Activated gamma-delta T cell treated with anti-CD3 and anti-CD28 coated beads, Interleukin-2, amount 50 U/mL, for 16 hours (primary cell): ENCODE data around the gene IGSF9B.

ENCODE experiments used
- DNase-seq: peaks from one replicate; pipeline ENCODE4 v3.0.0-alpha.2; 2020; ENCODE audit warnings: low read depth

The IGSF9B gene

DNA sequence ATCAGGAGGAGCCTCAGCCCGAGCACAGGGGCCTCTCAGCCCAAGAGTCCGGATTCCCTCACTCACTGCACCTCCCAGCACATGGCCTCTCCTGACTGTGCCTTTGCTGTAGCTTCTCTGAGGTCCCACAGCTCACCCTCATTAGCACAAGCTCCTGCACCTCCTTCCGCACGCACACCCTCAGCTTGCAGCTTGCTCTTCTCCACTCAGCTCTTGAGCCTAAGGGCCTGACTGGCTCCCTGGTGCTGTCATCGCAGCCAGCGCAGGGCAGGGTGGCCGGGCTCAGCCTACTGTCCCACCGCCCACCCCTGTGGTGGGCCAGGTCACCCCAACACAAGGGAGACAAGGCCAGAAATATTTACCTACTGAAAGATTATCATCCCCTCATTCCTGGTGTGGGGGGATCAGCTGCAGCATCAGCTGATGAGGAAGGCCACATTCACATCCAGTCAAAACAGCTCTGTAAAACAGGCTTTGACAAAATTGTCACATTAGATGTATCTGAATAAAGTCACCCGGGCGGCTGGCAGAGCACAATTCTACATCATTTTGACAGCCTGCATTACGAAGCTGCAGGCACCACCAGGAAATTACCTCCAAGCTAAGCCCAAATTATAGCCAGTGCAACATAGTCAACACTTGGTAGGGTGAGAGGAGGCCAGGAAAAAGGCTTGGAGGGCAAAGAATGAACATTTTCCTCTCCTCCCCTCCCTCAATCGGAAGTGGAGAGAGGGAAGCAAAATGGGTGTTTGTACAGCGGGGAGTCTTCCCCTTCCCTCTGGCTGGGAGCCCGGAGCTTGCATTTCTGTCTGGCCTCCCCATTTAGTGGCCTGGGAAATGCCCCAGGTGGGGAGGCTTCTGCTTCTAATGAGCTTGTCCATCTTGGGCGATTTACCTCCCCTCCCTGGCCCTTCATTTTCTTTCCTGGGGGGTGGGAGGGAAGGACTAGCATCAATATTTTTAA is 29.5 kb upstream of the IGSF9B start:
- DNase-seq: no peak

DNA sequence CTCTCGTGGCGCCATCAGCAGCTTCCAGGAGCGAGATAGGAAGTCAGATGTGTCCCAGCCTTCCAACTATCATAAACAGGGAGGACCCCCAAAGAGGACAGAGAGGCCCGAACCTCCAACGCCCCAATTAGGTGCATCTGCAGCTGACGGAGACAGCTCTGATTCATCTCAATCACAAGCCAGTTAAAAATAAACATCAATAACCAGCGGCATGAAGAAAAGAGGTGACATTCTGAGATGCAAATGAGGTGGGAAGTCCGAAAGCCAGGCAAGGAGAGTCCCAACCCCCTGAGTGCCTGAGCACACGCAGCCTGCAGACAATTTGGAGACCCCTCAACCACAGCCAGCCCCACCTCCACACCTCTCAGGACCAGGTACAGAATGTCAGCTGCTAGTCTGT is 28.1 kb upstream of the IGSF9B start:
- DNase-seq: no peak

DNA sequence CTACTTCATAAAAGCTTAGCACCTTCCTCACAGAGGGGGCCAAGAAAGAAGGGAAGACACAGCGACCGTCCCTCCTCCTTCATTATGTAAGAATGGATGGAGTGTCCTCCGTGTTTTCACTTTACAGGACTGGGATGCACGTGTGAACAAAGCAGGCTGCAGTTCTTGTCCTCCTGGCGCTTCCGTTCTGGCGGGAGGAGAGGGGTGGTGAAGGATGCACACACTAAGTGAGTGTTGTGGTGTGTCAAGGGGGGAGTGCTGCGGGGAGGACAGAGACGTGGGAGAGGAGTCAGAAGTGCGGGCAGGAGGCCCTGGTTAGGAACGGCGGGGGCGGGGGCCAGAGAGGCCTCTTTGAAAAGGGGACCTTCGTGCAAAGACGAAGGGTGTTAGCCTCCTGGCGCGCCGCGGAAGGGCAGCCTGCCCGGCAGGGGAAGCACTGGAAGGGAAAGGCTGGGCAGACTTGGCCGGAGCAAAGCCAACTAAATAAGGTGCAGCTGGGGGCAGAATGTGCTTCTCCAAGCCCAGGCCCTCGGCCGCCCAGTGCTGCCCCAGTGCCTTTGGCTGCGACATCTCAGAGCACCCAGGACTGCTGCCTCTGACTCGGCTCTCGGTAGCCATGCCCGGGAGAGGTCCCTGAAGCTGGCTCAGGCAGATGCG is 27.0 kb upstream of the IGSF9B start:
- DNase-seq: no peak

DNA sequence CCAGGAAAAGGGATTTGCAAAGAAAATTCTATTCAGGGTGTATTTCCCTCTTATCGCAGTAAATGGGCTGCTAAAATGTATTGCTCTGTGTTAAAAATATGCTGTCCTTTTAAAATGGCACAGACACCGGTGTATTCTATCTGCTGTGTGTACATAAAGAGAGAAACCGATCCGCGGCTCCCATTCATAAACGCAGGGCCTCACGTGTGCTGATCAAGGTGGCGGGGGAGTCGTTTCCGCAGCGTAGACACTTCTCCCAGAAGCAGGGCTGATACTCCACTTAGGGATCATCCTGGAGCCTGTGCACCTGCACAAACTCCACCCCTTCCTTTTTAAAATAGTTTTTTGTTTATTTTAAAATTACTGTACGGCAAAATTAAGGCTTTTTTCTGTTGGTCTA is 26.1 kb upstream of the IGSF9B start:
- no peak for DNase-seq

DNA sequence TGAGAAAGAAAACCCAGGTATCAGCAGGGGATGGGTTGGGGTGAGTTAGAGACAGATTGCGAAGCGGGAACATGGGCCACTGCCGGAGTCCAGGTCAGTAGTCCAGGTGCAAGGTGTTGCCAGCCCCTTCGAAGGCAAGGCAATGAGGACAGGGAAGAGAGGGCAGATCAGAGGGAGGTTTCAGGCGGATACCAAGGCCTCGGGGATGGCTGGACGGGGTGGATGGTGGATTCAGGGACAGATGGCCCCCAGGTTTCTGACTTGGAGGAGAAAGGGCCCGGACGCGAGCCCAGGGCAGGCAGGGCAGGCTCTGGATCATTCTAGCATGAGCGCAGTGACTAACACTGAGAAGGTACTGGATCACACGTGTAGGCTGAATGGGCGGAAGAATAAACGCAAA is 25.4 kb upstream of the IGSF9B start:
- DNase-seq: no peak

DNA sequence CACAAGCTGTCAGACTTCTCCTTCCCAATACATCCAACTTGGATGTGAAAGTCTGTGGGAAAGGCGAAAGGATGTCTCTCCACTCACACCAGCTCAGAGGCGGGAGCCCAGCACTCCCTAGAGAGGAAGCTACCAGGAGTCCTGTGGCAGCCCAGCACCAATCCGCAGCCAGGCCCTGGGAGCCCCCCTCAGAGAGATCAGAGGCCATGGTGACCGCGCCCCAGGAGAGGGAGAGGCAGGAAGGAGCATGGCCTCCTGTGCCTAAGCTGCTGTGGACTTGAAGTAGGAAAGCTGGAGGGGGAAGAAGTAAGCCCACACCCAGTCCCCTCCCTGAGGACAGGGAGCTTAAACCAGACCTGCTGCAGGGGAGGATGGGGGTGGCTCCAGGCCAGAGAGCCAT is 24.4 kb upstream of the IGSF9B start:
- DNase-seq: no peak

DNA sequence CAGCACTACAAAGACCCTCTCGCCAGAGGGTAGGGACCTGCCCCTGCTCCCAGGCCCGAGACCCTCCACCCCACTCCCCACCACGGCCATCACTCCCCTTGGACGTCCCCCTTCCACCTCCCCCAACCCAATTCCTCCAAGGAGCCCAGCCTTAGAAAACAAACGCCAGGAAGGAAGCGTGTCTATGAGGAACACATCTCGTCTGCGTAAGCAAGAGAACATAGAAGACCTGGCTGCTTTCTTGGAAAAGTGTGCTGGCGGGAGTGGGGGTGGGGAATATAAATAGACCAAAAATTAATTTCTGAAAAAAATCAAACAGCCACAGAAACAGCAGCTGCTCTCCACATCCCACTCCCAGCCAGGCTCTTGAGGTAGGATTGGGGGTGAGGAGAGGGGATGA is 23.9 kb upstream of the IGSF9B start:
- DNase-seq: no peak

DNA sequence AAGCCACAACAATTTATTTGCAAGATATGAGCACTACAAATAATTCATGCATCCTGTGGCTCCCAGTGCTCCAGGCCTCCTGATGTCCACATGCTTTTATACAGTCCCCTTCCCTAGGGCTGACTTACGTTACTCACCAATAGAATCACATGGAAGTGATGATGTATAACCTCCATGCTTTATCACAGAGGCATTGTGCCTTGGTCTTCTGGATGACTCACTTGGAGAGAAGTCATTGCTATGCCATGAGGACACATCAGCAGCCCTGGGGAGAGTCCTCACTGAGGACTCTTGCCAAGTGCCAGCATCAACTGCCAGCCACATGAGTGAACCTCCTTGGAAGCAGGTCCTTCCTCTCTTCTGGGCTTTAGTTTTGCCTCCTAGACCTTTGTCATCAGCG is 22.0 kb upstream of the IGSF9B start:
- DNase-seq: no peak

DNA sequence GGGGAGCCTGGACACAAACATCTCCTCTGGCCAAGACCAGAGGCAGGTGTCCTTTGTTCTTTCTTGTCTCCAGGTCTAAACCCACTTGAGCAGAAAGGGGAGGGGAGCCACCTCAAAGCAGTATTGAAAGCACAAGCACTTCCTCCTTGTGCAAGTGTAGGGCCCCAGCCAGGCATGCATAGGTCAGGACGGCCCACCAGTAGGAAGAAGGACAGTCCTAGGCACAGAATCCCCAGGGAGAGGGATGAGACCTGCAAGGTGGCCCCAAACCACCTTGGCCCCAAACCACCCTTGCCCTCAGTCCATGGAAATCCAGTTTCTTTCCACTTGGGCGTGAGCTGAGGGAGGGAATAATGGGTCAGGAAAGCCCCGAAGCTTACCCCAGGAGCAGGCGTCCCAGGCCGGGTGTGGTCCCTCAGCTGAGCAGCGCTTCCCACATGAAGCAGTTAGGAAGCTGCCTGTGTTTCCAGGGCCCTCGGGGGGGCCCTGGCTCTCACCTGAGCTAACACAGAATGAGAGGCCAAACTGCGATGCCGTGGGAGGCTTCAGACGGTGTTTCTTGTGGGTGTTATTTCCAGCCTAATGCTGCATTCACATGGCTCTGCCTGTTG is 20.4 kb upstream of the IGSF9B start:
- DNase-seq: no peak

DNA sequence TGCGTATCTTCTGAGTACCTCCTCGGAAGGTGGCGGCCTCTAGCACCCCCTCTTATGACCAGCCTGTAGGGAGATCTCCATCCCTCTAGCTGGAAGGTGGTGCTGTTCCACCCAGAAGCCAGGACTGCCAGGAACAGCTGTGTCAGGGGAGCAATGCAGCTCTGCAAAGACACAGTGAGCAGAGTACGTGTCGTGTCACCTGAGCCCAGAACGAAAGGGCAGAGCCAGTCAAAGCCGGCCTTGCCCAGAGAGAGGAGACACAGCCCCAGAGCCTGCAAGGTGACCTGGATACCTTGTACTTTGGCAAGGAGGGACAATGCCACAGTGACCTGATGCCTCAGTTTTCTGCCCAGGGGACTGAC is 18.7 kb upstream of the IGSF9B start:
- DNase-seq: no peak

DNA sequence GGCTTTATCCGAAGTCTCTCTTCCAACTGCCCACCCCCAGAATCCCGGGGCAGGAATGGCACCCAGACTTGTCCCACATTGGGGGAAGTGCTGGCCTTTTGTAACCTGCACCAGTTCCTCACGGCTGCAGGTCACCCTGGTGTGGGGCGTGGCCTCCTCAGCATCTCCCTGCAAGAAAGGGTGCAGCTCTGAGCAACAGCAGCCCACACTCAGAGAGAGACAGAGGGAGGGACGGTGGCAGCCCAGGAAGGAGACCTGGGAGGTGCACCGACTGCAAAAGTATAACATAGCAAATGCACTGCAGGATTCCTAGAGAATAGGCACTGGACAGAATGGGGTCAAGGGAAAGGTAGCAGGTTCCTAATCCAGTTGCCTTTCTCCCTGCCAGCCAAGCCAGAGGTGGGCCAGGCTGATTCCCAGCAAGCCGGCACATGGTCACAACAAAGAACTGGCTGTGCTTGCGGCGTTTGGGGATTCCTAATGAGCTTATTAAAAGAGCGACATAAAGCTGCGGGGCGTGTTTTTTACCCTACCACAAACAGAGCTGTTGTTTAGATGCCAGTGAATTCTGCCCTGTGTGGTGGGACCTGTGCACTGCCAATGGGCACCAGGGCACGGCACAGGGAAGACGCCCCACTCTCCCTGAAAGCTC is 18.2 kb upstream of the IGSF9B start:
- DNase-seq: no peak

DNA sequence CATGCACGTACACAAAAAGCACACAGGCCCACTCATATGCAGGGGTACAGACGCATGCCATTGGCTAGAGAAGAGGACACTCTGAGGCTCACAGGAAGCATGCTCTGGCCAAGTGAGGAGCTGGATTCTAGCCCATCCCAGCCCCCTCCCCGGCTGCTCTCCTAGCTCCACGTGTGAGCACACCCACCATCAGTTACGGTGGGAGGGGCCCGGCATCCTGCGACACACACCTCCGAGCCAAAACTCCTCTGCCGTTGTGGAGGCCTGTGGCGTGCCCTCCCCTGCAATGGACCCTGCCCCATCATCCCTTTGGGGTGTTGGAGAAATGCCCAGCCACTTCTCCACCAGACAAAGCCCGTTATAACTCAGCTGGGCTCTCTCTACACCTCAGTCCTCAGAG is 15.1 kb upstream of the IGSF9B start:
- DNase-seq: no peak

DNA sequence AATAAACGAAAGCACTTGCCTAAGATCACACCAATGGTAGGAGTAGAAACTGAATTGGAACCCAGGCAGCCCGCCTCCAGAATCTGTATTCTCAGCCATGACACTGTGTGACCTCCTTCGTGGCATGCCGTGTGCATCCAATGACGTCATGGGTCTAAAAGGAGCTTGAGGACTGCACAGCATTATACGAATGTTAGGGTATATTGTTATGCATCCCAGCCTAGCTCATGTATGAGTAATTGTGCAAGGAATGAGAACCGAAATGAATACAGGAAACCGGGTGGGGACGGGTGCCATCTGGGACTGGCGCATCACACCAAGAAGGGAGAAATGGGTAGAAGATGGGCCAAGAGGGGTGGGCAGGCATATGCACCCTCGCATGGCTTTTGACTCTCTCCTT is 12.3 kb upstream of the IGSF9B start:
- no peak for DNase-seq

DNA sequence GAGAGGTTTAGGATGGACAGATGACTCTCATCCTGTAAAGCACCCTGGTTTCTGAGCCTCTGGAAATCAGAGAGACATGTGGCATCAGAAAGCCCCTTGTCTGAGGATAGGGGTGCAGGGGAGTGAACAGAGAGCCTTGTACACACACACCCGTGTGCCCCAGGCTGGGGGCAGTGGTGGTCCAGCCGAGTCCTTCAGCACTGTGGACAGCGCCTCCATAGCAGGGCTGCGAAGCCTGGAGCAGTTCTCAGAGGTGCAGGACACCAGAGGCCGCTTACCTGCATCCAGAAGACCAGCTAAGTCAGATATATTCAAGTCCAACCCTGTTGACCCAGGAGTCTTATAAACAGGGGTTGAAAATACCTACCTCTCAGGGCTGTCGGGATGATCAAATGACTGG is 11.5 kb upstream of the IGSF9B start:
- no peak for DNase-seq

DNA sequence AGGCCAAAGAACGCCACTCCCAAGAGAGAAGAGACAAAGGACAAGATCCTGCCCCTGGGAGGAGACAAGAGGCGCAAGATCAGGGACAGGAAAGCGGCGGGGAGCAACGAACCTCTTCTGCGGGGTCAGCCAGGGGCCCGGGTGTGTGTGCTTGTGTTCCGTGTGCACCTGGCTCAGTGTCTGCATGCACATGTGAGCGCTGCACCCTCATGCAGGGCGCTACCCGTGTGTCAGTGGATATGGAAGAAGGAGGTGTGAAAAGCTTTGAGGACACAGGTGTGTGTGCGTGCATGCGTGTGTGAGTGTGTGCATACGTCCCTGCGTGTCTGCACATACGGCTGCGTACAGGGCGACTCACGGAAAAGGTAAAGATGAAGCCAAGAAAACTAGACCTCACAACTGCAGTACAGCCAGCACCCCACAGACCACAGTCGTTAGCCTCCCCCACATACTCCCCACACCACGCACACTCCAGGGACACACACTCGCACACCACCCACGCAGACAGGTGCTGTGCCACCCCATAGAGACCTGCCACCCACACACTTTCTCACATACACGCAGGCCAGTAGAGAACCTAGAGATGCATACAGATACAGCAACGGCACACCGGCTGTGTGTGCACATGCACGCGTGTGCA is 11.0 kb upstream of the IGSF9B start:
- DNase-seq: no peak

DNA sequence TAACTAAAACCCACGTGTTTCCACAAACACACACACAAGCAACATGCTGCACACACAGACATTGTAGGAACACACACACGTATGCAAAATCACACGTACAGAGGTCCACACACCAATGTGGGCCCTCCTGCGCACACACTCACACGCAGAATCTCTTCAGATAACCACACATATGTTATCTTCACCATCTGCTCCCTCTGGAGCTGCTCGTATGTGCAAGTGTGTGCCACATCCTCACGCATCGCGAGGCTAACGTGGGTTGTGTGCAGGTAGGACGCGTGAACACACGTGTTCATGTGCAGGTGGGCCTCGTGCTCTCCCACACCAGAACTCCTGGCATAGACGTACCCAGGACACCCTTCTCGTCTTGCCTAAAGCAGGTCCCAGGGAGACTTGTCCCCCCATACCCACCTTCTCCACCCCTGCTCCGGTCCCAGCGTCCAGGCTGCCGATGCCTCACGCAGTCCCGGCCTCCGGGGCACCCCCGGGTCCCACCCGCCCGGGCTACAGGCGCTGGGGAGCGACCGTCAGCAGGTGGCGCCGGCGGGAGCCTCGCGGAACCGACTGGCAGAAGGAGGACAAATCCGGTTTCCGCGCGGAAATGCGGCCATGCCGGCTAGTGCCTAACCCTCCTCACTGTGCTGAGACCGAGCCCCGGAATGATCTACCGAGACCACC is 10.3 kb upstream of the IGSF9B start:
- DNase-seq: peak; percentile 58

DNA sequence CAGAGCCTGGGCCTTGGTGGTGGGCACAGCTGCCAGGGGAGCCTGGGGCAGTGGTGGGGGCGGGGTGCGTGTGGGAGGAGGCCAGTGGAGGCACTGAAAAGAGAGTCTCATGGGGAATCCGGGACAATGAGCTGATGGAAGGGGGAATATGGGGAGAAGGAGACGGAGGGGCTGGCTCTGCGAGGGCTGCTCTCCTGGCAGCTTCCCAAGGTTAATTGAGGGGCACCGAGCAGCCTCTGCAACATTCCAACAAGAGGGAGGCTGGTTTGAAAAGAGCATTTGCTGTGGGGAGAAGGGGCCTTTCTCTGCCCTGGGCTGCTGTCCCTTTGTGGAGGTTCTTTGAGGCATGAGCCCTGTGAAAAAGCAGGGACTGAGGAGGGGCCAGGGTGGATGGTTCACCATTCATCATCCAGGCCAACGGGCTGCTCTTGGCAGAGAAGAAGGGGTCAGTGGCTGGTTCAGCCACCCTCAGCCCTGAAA is 9.4 kb upstream of the IGSF9B start:
- DNase-seq: no peak

DNA sequence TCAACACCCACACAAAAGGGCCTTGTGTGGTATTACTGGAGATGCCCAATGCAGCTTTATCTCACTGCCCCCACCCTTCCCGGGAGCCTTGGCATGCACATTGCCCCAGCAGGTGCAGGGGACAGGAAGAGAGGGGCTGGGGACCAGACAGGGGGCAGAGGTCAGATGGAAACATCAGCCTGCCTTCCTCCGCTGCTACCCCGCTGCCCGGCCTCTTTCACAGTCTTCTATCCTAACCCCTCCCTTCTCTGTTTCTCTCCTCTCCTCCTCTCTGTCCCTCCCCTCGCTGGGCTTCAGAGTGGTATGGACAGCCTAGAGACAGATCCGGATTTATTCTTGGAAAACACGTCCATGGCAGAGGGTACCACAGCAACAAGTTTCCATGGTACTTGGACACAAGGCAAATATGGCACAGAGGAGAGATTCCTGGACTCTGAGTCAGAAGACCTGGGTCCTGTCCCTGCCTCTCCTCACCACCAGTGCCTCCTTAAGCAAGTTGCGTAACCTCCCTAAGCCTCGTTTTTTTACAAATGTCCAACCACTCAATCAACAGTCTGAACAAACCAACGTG is 8.3 kb upstream of the IGSF9B start:
- DNase-seq: no peak

DNA sequence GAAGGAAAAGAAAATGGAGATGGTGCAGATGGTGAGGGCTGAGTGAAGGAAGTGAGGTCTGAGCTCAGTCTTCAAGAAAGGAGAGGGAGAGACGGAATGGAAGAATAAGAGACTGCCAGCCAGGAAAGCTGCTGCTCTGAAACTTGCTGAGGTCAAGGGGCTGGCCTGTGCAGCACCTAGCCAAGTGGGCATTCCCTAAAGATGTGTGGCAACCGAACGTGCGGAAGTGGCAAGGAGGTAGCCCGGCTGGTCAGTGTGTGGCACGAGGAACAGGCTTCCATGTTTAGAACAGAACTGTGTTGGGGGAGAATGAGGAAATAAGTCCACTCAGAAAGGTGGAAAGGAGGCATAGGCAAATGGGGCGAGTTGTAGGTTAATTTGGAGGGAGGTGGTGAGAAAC is 7.6 kb upstream of the IGSF9B start:
- DNase-seq: no peak

DNA sequence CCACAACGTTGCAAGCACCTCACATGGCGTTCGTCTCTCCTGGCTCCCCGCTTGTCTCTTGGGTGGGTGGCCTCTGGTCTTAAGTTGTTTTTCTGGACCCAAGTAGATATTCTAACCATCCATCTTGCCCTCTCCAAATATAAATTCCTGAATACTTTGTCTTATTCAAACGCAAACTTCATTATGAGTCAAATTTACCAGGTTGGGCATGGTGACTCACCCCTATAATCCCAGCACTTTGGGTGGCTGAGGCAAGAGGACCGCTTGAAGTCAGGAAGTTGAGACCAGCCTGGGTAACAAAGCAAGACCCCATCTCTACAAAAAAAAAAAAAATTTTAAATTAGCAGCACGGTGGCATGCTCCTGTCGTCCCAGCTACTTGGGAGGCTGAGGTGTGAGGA is 5.1 kb upstream of the IGSF9B start:
- no peak for DNase-seq

DNA sequence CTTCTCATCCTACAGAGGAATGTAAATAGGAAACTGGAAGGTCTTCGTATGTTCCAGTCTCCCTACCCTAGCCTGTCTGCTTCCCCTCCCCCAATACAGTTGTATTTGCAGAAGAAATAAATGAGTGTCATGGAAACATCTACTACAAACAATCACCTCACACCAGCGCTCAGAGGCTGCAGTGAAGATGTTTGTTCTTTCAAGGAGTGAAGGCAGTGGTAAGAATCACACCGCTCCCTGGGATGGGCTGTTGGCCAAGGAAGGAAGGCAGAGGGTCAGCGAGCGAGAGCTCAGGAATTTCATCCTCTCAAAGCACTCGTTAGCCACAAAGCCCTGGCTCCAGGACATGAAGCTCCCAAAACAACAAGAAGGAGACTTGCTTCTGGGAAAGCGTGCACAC is 1.1 kb upstream of the IGSF9B start:
- DNase-seq: no peak
